ENCODE measurements around the gene SH3D19. TPM values are rescaled to one million over a fixed set of nuclear protein-coding genes. Genes with fewer than 3 reads are reported as not detected.
"Not testable (repeated sequence)": the region's sequence is repeated elsewhere in the genome, so short reads cannot be mapped to it uniquely, and the experiment has no call there.

SH3D19 gene
- total RNA-seq, 2 experiments from 2014 or later = not detected

DNA sequence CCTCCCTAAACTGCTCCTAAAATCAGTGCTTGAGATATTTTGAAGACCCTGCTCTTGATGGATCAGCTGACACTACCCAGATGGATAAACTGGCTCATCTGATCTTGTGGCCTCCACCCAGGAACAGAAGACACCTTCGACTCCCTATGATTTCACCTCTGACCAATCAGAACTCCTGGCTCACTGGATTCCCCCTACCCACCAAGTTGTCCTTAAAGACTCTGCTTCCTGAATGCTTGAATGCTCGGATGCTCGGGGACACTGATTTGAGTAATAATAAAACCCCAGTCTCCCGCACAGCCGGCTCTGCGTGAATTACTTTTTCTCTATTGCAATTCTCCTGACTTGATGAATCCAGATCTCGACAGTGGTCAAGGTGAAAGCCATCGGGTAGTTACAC is 237.9 kb downstream of the SH3D19 start:
- Mint-ChIP-seq H3K4me1 (peaks cover 7% of the 10 kb centered on the region), H3K36me3 (no peaks in the 10 kb centered on the region), H3K27ac (no peak overlapping the region), H3K27me3 (no peaks in the 10 kb centered on the region), H3K9me3 (ENCODE audit: low read depth) (no peaks in the 10 kb centered on the region), H3K4me3 (no peak overlapping the region)
- DNase-seq (no peak), ATAC-seq (no peak)
- CTCF ChIA-PET = no interaction called here

- CTCF ChIA-PET; ATAC-seq; H3K27me3 Mint-ChIP-seq; DNase-seq; H3K36me3 Mint-ChIP-seq; H3K9me3 Mint-ChIP-seq (ENCODE audit: low read depth); H3K4me1 Mint-ChIP-seq; H3K4me3 Mint-ChIP-seq; H3K27ac Mint-ChIP-seq: not testable (repeated sequence)
Measured at GRCh38 chr4:151077978-151078377, 247.4 kb downstream of the SH3D19 start.

GRCh38 chr4:151074416-151074916 is 250.9 kb downstream of the SH3D19 start:
- CTCF ChIA-PET = no interaction called here
- peaks cover 7% of the 10 kb centered on the region for H3K27me3 Mint-ChIP-seq
- H3K36me3 Mint-ChIP-seq = no peaks in the 10 kb centered on the region
- no peak overlapping the region for H3K27ac Mint-ChIP-seq
- DNase-seq (no peak), ATAC-seq (no peak)
- H3K4me3 Mint-ChIP-seq = no peak overlapping the region
- no peaks in the 10 kb centered on the region for H3K9me3 Mint-ChIP-seq (ENCODE audit: low read depth)
- H3K4me1 Mint-ChIP-seq = peaks cover 18% of the 10 kb centered on the region

Other genes with a start within 250 kb of the SH3D19 start
- 1,000 to 10,000 TPM; 1,281 to 1,734 TPM for gene RPS3A, start 226.0 kb downstream of the SH3D19 start, total RNA-seq
- gene PRSS48, start 48.4 kb downstream of the SH3D19 start, total RNA-seq = not detected
- gene FHIP1A, start 83.6 kb upstream of the SH3D19 start, total RNA-seq = not detected